Type B pancreatic cell (in vitro differentiated cells): ENCODE data around the gene CYTH4. TPM values are rescaled to one million over a fixed set of nuclear protein-coding genes. Genes with fewer than 3 reads are reported as not detected.

ENCODE experiments used
- DNase-seq: peaks from one replicate; pipeline ENCODE4 v3.0.0; 2021; ENCODE audit warnings: mixed read lengths; ENCODE audit not compliant: unreplicated experiment; ENCODE audit errors: extremely low spot score
- H3K27ac Mint-ChIP-seq: 2 replicates; pipeline ENCODE4 v1.8.0; 2021; ENCODE audit warnings: mild to moderate bottlenecking, mixed read lengths
- H3K27me3 Mint-ChIP-seq: 2 replicates; pipeline ENCODE4 v1.8.0; 2021; ENCODE audit warnings: mixed read lengths
- H3K36me3 Mint-ChIP-seq: 2 replicates; pipeline ENCODE4 v1.8.0; 2021; ENCODE audit warnings: mixed read lengths
- H3K4me1 Mint-ChIP-seq: one replicate; pipeline ENCODE4 v1.8.0; 2021; ENCODE audit warnings: mixed read lengths; ENCODE audit not compliant: unreplicated experiment
- H3K4me3 Mint-ChIP-seq: 2 replicates; pipeline ENCODE4 v1.8.0; 2021; ENCODE audit warnings: mild to moderate bottlenecking, mixed read lengths
- H3K9me3 Mint-ChIP-seq: 2 replicates; pipeline ENCODE4 v1.8.0; 2021; ENCODE audit warnings: mixed read lengths
- CTCF ChIP-seq: fragments of 200-600 bp; sonication (generic); conservative IDR thresholded peaks from 2 replicates; pipeline ENCODE4 v1.5.0; 2021; ENCODE audit warnings: antibody characterized with exemption, mild to moderate bottlenecking
- total RNA-seq: library from RNA; stranded (reverse); gene quantifications from 2 replicates; pipeline ENCODE4 v1.2.1, GENCODE V29; 2021; ENCODE audit warnings: low replicate concordance

Gene CYTH4
- total RNA-seq, 1 donor from 2014 or later = not detected

GRCh38 chr22:37312549-37313183 is 30.4 kb downstream of the CYTH4 start:
- Mint-ChIP-seq H3K27me3 (peaks cover 15% of the 10 kb centered on the region), H3K36me3 (no peaks in the 10 kb centered on the region), H3K9me3 (no peaks in the 10 kb centered on the region), H3K4me1 (peaks cover 9% of the 10 kb centered on the region), H3K4me3 (no peak overlapping the region), H3K27ac (no peak overlapping the region)
- no peak for DNase-seq
- TF ChIP-seq CTCF = no peak

GRCh38 chr22:37313376-37314314 is 31.3 kb downstream of the CYTH4 start:
- peaks cover 13% of the 10 kb centered on the region for H3K27me3 Mint-ChIP-seq
- no peak for TF ChIP-seq CTCF
- no peaks in the 10 kb centered on the region for H3K9me3 Mint-ChIP-seq
- no peaks in the 10 kb centered on the region for H3K36me3 Mint-ChIP-seq
- H3K4me1 Mint-ChIP-seq = peaks cover 3% of the 10 kb centered on the region
- no peak overlapping the region for H3K4me3 Mint-ChIP-seq
- no peak overlapping the region for H3K27ac Mint-ChIP-seq
- DNase-seq = no peak

GRCh38 chr22:37314315-37315074 is 32.2 kb downstream of the CYTH4 start:
- H3K36me3 Mint-ChIP-seq = no peaks in the 10 kb centered on the region
- no peak overlapping the region for H3K4me3 Mint-ChIP-seq
- H3K27me3 Mint-ChIP-seq = peaks cover 20% of the 10 kb centered on the region
- no peak for DNase-seq
- no peak for TF ChIP-seq CTCF
- peaks cover 7% of the 10 kb centered on the region for H3K4me1 Mint-ChIP-seq
- no peak overlapping the region for H3K27ac Mint-ChIP-seq
- no peaks in the 10 kb centered on the region for H3K9me3 Mint-ChIP-seq

GRCh38 chr22:37316405-37316804 is 34.1 kb downstream of the CYTH4 start:
- Mint-ChIP-seq H3K9me3 (no peaks in the 10 kb centered on the region), H3K27ac (no peak overlapping the region), H3K4me1 (peaks cover 7% of the 10 kb centered on the region), H3K4me3 (no peak overlapping the region), H3K36me3 (no peaks in the 10 kb centered on the region), H3K27me3 (peaks cover 32% of the 10 kb centered on the region)
- no peak for DNase-seq
- TF ChIP-seq CTCF = no peak

GRCh38 chr22:37316875-37317371 is 34.6 kb downstream of the CYTH4 start:
- DNase-seq = no peak
- Mint-ChIP-seq H3K9me3 (no peaks in the 10 kb centered on the region), H3K36me3 (no peaks in the 10 kb centered on the region), H3K27me3 (peaks cover 37% of the 10 kb centered on the region), H3K27ac (no peak overlapping the region), H3K4me3 (no peak overlapping the region), H3K4me1 (peaks cover 7% of the 10 kb centered on the region)
- peak; percentile 90 for TF ChIP-seq CTCF
